OCI-M2 (cell line): ENCODE results near the gene SPACDR.

Experiments used
- DNase-seq: peaks from one replicate; lab custom pipeline; 2025; ENCODE audit not compliant: unreplicated experiment; lab: John Stamatoyannopoulos, UW

The SPACDR gene

DNA sequence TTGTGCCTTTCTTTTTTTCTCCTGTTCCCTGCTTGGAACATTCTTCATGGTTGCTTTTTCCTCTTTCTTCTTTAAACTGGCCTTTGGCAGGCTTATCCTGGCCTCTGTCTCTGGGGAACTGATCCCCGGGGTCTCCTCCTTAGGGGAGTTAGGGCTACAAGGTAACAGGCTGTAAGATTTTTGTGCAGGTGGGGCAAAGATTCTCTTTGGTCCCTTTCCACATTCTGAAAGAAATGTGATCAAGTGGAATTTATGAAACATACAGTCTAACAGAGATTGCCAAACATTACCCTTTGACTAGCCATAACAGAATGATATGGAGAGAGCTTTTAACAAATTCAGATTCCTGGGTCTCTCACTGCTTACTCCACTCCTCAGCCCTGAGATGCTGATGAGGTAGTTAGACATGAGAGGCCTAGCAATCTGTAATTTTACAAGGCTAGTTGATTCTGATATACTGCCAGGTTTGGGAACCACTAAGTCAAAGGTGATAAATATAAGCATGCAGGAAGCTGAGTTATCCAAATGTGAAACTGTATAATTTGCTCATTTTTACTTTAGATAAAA, 44.3 kb downstream of the SPACDR start:
- DNase-seq = no peak

DNA sequence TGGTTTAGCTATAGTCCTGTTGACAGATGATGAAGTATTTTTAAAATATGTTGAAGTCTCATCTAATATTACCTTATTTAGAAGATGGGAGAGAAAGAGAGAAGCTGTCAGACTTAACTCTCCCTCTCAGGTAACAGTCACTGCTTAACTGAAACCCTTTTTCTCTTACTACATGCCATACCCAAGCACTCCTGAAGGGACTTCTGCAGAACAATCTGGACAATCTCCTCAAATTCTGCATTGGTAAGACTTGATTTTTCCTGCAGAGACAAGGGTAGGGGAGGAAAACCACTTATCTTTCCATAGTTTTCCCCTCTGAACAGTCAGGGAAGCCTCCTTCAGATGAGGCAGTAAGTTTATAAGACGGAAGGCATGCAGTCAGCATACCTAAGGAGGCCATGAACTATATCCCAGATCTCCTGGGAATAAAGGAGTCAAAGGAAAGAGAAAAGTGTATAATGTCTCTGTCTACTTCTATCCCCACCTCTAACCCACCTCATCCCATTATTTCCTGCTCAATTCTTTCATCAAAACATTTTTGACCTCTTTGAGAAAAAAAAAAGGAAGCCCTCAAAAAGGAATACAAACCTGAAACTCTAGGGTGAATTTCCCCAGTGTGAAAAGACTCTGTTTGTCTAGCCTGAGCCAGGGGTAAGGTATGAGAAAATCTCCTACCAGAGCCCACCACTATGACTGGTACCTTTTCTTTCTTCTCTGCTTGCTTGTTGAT, 45.0 kb downstream of the SPACDR start:
- DNase-seq = no peak

DNA sequence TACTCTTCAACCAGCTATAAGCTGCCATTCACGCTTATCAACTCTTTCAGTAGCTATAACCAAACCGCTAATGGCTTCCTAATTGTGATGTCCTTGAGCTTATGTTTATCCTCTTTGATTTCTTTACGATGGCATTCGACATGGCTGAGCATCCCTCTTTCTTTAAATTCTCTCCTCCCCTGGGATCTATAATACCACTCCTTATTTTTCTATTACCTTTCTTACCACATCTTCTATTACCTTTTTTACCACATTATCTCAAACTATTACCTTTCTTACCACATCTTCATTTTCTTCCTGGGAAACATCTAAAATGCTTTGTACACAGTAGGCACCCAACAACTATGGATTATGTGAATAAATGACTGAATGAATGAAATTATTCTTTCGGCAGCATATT, 48.6 kb downstream of the SPACDR start:
- DNase-seq = no peak

DNA sequence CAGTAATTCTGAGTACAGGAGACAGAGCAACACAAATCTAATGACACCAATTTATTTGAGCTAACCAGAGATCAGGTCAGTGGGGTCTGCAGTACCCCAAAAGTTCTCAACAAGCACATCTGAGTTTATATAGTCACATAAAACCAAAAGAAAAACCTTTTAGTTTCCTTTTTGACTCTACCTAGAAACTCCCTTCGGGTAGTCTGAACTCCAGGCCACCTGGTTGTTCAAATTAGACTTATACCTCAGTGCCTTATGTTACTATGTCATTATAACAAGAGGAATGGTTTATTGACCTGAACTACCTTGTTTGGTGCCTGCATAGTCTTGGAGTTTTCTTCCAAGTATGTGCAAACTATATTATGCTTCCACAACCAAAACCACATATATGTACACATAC, 50.2 kb downstream of the SPACDR start:
- DNase-seq = no peak

DNA sequence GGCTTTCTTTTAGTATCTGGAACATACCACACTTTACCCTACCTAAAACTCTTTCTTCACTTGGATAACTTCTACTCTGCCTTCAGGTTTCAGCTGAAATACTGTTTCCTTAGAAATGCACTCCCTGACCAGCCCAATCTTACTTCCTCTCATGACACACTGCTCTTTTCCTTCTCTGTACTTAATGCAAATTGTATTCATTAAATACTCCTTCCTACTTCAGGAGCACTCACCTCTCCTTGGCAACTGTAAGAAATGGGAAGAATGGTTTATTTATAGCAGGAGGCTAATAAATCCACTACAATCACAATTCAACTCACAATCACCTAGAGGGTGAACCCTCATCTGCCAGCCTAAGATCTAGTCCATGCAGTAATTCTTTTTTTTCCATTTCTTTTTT, 50.7 kb downstream of the SPACDR start:
- no peak for DNase-seq

DNA sequence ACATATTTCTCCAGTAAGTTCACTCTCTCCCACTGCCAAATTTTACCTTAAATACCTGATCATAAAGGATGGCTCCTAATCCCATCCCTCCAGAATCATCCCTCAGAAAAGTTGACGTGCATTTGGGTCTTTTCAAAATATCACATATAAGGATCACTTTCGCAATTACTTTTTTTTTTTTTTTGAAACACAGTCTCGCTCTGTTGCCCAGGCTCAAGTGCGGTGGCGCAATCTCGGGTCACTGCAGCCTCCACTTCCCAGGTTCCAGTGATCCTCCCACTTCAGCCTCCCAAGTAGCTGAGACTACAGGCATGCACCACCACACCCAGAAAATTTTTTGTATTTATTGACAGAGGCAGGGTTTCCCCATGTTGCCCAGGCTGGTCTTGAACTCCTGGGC, 53.0 kb downstream of the SPACDR start:
- no peak for DNase-seq

DNA sequence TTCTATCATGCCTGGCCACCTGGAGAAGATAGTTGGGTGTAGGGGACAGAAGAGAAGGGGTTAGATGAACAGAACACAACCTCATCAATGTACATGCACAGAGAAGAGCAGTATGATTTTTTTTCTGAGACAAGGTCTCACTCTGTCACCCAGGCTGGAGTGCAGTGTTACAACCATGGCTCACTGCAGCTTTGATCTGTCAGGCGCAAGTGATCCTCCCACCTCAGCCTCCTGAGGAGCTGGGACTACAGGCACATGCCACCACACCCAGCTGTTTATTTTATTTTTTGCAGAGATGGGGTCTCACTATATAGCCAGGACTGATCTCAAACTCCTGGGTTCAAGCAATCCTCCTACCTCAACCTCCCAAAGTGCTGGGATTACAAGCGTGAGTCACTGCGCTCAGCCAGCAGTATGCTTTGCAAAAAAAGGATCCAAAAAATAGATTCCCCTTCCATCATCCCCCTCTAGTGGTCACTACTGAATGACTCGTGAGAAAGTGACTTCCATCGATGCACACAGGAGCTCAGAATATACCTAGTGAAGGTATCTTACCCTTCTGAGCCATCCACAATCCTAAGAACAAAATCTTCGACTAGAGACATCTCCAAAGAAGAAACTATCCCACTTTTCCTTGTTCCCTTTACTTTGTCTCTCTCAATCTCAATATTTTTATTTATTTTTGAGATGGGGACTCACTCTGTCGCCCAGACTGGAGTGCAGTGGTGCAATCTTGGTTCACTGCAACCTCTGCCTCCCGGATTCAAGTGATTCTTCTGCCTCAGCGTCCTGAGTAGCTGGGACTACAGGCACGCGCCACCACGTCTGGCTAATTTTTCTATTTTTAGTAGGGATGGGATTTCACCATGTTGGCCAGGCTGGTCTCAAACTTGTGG, 56.5 kb downstream of the SPACDR start:
- peak; percentile 23 for DNase-seq

DNA sequence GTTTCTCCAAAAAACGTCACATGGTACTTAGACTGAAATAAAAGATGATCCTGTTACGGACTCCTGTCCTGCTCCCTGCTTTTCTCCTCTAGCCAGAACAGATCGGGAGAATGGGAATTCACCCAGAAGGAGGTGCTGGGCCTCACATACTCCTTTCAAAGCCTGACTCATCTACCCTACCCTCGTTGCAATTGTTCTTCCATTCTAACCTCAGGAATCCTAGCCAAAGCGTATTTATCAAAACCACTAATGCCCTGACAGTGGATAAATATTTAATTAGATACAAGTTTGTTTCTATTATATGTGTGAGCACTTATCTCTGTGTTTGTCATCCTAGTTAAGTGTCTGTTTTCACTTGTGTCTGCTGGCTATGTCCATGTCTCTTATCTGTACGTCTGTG, 57.3 kb downstream of the SPACDR start:
- no peak for DNase-seq
